HL-60 (cell line): Measurements from ENCODE around the gene FZR1.

Experiments used
- DNase-seq, 2 experiments: peaks; one replicate each; pipeline ENCODE4 v3.0.0-alpha.2; 2010 to 2020; ENCODE audit warnings: low read depth in 1 of 2, low spot score in 1 of 2
- H3K27ac ChIP-seq: fragments of 250-450 bp; sonication (Bioruptor Pico); replicated peaks from 2 replicates; pipeline ENCODE4 v1.5.1; 2020; ENCODE audit warnings: mild to moderate bottlenecking, moderate library complexity
- H3K27me3 ChIP-seq: fragments of 250-450 bp; sonication (Bioruptor Pico); 2 replicates; pipeline ENCODE4 v1.5.1; 2021; ENCODE audit warnings: mild to moderate bottlenecking, moderate library complexity; ENCODE audit not compliant: insufficient read depth, poor library complexity, severe bottlenecking
- H3K4me3 ChIP-seq: replicated peaks from 2 replicates; pipeline ENCODE4 v1.5.1; 2011; ENCODE audit warnings: mild to moderate bottlenecking, control low read depth, low read length; ENCODE audit not compliant: insufficient read depth
- GABPA ChIP-seq: IDR thresholded peaks from 2 replicates; pipeline ENCODE4 v1.6.1; 2012; ENCODE audit warnings: low read depth
- POLR2AphosphoS5 ChIP-seq: IDR thresholded peaks from 2 replicates; pipeline ENCODE4 v1.6.1; 2012; ENCODE audit warnings: low read depth
- SPI1 ChIP-seq: IDR thresholded peaks from 2 replicates; pipeline ENCODE4 v1.6.1; 2012; ENCODE audit warnings: low read depth, mild to moderate bottlenecking, borderline replicate concordance
- TF ChIP-seq, protein P1 (sequence below): IDR thresholded peaks from 2 replicates; pipeline ENCODE4 v1.6.1; 2012; ENCODE audit warnings: low read depth; ENCODE audit not compliant: insufficient replicate concordance
- TF ChIP-seq, protein P2 (sequence below): IDR thresholded peaks from one replicate; pipeline ENCODE4 v1.5.1; 2011; ENCODE audit warnings: low read length, control low read depth, inconsistent platforms; ENCODE audit not compliant: insufficient read depth

The FZR1 gene

DNA sequence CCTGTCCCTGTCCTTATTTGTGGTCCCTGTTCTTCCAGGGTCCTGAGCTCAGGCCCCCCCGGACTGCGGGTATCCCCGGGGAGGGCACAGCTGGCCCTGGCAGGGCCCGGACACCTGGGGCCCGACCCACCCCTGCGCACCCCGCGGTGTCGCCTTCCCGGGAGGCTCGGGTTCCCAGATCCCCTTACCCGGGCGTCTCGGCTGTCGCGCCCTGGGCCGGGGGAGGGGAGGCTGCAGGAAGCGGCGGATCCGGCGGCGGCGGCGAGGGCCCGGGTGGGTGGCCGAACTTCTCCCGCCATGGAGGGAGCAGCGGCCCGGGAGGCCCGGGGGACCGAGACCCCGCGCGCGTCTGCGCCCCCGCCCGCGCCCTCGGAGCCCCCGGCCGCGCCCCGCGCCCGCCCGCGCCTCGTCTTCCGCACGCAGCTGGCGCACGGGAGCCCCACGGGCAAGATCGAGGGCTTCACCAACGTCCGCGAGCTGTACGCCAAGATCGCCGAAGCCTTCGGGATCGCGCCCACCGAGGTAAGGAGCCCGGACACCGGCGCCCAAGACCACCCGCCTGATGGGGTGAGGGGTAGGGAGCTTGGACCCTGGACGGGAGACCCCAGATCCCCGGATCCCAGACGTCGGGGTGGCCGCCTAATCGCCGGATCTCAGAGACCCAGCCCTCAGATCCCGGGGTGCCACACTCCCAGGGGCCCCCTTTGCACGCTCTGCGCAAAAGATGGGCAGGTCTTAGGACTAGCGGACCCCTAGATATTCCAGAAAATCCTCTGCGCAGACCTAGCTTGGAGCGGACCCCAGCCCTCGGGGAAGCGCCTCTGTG, 79.4 kb downstream of the FZR1 start, which contains the start of gene GIPC3:
Gene GIPC3, plus strand, starts transcription at position 178 of the 826 bp plus-strand sequence. Its CDS starts 120 bp downstream, at position 298.
- Histone ChIP-seq H3K27me3 (peaks cover 10% of the 10 kb centered on the region), H3K4me3 (no peak within 1 kb of the TSS), H3K27ac (no peak within 1 kb of the TSS)
- DNase-seq, result no peak
- TF ChIP-seq SPI1 (no peak), GABPA (no peak)
- TF ChIP-seq, protein P1, sequence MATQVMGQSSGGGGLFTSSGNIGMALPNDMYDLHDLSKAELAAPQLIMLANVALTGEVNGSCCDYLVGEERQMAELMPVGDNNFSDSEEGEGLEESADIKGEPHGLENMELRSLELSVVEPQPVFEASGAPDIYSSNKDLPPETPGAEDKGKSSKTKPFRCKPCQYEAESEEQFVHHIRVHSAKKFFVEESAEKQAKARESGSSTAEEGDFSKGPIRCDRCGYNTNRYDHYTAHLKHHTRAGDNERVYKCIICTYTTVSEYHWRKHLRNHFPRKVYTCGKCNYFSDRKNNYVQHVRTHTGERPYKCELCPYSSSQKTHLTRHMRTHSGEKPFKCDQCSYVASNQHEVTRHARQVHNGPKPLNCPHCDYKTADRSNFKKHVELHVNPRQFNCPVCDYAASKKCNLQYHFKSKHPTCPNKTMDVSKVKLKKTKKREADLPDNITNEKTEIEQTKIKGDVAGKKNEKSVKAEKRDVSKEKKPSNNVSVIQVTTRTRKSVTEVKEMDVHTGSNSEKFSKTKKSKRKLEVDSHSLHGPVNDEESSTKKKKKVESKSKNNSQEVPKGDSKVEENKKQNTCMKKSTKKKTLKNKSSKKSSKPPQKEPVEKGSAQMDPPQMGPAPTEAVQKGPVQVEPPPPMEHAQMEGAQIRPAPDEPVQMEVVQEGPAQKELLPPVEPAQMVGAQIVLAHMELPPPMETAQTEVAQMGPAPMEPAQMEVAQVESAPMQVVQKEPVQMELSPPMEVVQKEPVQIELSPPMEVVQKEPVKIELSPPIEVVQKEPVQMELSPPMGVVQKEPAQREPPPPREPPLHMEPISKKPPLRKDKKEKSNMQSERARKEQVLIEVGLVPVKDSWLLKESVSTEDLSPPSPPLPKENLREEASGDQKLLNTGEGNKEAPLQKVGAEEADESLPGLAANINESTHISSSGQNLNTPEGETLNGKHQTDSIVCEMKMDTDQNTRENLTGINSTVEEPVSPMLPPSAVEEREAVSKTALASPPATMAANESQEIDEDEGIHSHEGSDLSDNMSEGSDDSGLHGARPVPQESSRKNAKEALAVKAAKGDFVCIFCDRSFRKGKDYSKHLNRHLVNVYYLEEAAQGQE, result no peak

DNA sequence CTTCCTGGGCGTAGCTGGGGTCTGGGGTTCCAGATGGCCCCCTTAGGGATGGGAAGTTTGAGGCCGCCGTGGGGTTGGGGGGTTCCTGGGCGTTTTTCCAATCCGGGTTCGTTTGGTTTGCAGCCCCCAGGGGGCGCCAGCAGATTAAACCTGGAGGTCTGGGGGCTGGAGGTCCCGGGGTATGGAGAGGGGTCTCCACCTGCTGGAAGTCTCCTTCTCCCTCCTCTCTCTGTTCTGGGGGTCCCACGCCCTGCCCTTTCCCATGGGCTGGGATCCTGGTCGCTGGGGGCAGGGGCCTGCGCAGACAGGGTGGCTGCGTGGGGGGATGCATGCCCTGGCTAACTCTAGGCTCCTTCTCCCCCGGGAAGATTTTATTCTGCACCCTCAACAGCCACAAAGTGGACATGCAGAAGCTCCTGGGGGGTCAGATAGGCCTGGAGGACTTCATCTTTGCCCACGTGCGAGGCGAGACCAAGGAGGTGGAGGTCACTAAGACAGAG, 80.1 kb downstream of the FZR1 start:
- no peak overlapping the region for H3K4me3 ChIP-seq
- H3K27ac ChIP-seq, result no peak overlapping the region
- TF ChIP-seq SPI1 (no peak), POLR2AphosphoS5 (no peak), GABPA (no peak)
- TF ChIP-seq, protein P2, sequence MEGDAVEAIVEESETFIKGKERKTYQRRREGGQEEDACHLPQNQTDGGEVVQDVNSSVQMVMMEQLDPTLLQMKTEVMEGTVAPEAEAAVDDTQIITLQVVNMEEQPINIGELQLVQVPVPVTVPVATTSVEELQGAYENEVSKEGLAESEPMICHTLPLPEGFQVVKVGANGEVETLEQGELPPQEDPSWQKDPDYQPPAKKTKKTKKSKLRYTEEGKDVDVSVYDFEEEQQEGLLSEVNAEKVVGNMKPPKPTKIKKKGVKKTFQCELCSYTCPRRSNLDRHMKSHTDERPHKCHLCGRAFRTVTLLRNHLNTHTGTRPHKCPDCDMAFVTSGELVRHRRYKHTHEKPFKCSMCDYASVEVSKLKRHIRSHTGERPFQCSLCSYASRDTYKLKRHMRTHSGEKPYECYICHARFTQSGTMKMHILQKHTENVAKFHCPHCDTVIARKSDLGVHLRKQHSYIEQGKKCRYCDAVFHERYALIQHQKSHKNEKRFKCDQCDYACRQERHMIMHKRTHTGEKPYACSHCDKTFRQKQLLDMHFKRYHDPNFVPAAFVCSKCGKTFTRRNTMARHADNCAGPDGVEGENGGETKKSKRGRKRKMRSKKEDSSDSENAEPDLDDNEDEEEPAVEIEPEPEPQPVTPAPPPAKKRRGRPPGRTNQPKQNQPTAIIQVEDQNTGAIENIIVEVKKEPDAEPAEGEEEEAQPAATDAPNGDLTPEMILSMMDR, result no peak
- TF ChIP-seq, protein P1, result no peak
- no peak for DNase-seq
- H3K27me3 ChIP-seq, result peaks cover 10% of the 10 kb centered on the region

DNA sequence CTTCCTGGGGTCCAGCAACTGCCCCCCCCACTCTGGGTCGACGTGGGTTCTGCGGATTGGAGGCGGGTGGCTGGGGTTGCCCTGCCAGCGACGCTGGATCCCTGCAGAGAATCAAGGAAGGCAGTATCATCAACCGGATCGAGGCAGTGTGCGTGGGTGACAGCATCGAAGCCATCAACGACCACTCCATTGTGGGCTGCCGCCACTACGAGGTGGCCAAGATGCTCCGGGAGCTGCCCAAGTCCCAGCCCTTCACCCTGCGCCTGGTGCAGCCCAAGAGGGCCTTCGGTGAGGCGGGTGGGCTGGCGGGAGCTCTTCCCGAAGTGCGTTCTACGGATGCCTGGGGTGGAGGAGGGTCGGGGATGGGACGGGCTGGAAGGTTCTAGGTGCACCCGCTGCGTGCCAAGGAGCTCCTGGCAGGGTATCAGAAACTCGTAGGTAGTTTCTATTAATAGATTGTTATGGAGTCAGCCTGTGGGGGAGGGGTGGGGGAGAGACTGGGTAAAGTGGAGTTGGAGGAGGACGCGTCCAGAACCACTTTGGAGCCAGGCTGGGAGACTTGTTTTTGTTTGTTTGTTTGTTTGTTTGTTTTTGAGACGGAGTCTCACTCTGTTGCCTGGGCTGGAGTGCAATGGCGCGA, 80.7 kb downstream of the FZR1 start:
- DNase-seq, result no peak
- Histone ChIP-seq H3K27me3 (peaks cover 10% of the 10 kb centered on the region), H3K27ac (no peak overlapping the region), H3K4me3 (no peak overlapping the region)
- TF ChIP-seq SPI1 (no peak), POLR2AphosphoS5 (no peak), GABPA (no peak)
- TF ChIP-seq, protein P1, result no peak
- TF ChIP-seq, protein P2, result no peak
